K562 (cell line): ENCODE data around the gene TUBA1A. TPM values are rescaled to one million over a fixed set of nuclear protein-coding genes. Genes with fewer than 3 reads are reported as not detected.
A peak's percentile ranks its signal among the peaks of the same experiment; 100 is the strongest.

Experiments
- CREB5 ChIP-seq: fragments of 250-450 bp; sonication (Bioruptor Pico); IDR thresholded peaks from 2 replicates; pipeline ENCODE4 v1.5.0; 2020; ENCODE audit warnings: mild to moderate bottlenecking
- CSDE1 ChIP-seq, 2 experiments: fragments of 450-650 bp; IDR thresholded peaks; 2 replicates each; pipeline ENCODE4 v1.6.1; 2016; ENCODE audit warnings: mild to moderate bottlenecking in 1 of 2
- ETS1 ChIP-seq: conservative IDR thresholded peaks from 2 replicates; pipeline ENCODE4 v1.6.1; 2011; ENCODE audit warnings: low read depth, mild to moderate bottlenecking, low read length; ENCODE audit not compliant: control insufficient read depth
- NCOA6 ChIP-seq: fragments of 450-650 bp; IDR thresholded peaks from 2 replicates; pipeline ENCODE4 v1.6.1; 2017; ENCODE audit warnings: mild to moderate bottlenecking
- NR1H2 ChIP-seq: sonication (generic); formaldehyde crosslinking; IDR thresholded peaks from 2 replicates; pipeline ENCODE4 v1.4.0; 2020; ENCODE audit warnings: mild to moderate bottlenecking, missing genetic modification reagents
- PCBP1 ChIP-seq: fragments of 200-400 bp; formaldehyde crosslinking; IDR thresholded peaks from 2 replicates; pipeline ENCODE4 v1.6.1; 2018; ENCODE audit warnings: mild to moderate bottlenecking, low read depth, low read length; ENCODE audit not compliant: poor library complexity, severe bottlenecking
- POLR3A ChIP-seq: IDR thresholded peaks from 2 replicates; pipeline ENCODE4 v1.6.1; 2011; ENCODE audit warnings: borderline replicate concordance, mild to moderate bottlenecking, moderate library complexity; ENCODE audit not compliant: insufficient read length, insufficient read depth; ENCODE audit errors: extremely low read depth
- PRDM10 ChIP-seq: fragments of 450-650 bp; IDR thresholded peaks from 2 replicates; pipeline ENCODE4 v1.6.1; 2018; ENCODE audit not compliant: partially characterized antibody
- PTRF ChIP-seq: fragments of 450-650 bp; IDR thresholded peaks from 2 replicates; pipeline ENCODE4 v1.6.1; 2016; ENCODE audit warnings: mild to moderate bottlenecking, missing genetic modification characterization, missing compliant biosample characterization
- RBM34 ChIP-seq: fragments of 200-400 bp; formaldehyde crosslinking; IDR thresholded peaks from 2 replicates; pipeline ENCODE4 v1.6.1; 2018; ENCODE audit warnings: low read length, borderline replicate concordance; ENCODE audit not compliant: insufficient read depth
- SAP30 ChIP-seq: fragments of 200-600 bp; sonication (generic); IDR thresholded peaks from 2 replicates; pipeline ENCODE4 v1.6.1; 2012; ENCODE audit warnings: borderline replicate concordance, low read depth, mild to moderate bottlenecking, moderate library complexity, low read length, control low read depth, inconsistent platforms; ENCODE audit not compliant: insufficient read depth, poor library complexity, severe bottlenecking
- SIN3A ChIP-seq, 2 experiments: fragments of 150-350 bp in 1 of 2; IDR thresholded peaks; 2 replicates each; pipeline ENCODE4 v1.6.1; 2011 to 2016; ENCODE audit warnings: borderline replicate concordance in 2 of 2, low read depth in 2 of 2, low read length in 2 of 2, mild to moderate bottlenecking in 2 of 2, moderate library complexity in 2 of 2; ENCODE audit not compliant: control insufficient read depth in 1 of 2
- TEAD2 ChIP-seq: fragments of 450-650 bp; IDR thresholded peaks from 2 replicates; pipeline ENCODE4 v1.6.1; 2016; ENCODE audit warnings: missing genetic modification characterization, control low read depth, missing compliant biosample characterization
- ZBTB7A ChIP-seq: IDR thresholded peaks from 2 replicates; pipeline ENCODE4 v1.6.1; 2011; ENCODE audit warnings: low read depth, mild to moderate bottlenecking, low read length, moderate library complexity, borderline replicate concordance; ENCODE audit not compliant: control insufficient read depth
- ZKSCAN3 ChIP-seq: fragments of 250-450 bp; sonication (Bioruptor Pico); IDR thresholded peaks from 2 replicates; pipeline ENCODE4 v1.4.0; 2020
- ZNF445 ChIP-seq: fragments of 250-450 bp; sonication (Bioruptor Pico); IDR thresholded peaks from 2 replicates; pipeline ENCODE4 v1.4.0; 2020; ENCODE audit warnings: low read depth, mild to moderate bottlenecking, moderate library complexity
- ZNF639 ChIP-seq, 2 experiments: fragments of 200-800 bp in 1 of 2; sonication (Bioruptor generic) in 1 of 2; sonication (generic) in 1 of 2; formaldehyde crosslinking in 1 of 2; IDR thresholded peaks in 1 of 2; conservative IDR thresholded peaks in 1 of 2; 2 replicates each; pipeline versions ENCODE4 v1.5.0 to v1.6.1; 2016 to 2020; ENCODE audit warnings: missing compliant biosample characterization in 1 of 2, missing genetic modification characterization in 1 of 2, missing genetic modification reagents in 1 of 2
- ZZZ3 ChIP-seq: fragments of 450-650 bp; IDR thresholded peaks from 2 replicates; pipeline ENCODE4 v1.6.1; 2016; ENCODE audit warnings: antibody characterized with exemption, mild to moderate bottlenecking, moderate library complexity
- polyA plus RNA-seq, 8 experiments: library from polyadenylated mRNA; depleted of rRNA in 4 of 8; stranded (reverse) in 5 of 8; unstranded in 3 of 8; fragments of >200 nt; fragmentation: Nextera tagmentation in 2 of 8; fragmentation: Illumina TruSeq in 1 of 8; extraction: Ambion mirVana in 2 of 8; extraction: Trizol in 1 of 8; gene quantifications; 2 replicates each; pipeline versions ENCODE4 v1.2.1 to v1.2.3, GENCODE V29; 2011 to 2014; ENCODE audit warnings: inconsistent platforms in 1 of 8, missing spikeins in 1 of 8
- total RNA-seq, 7 experiments: library from RNA; depleted of rRNA in 6 of 7; stranded (reverse); fragments of >200 nt in 6 of 7; fragmentation: Illumina TruSeq in 2 of 7; extraction: Trizol in 2 of 7; gene quantifications; 2 replicates each; pipeline versions ENCODE4 v1.2.1 to v1.2.3, GENCODE V29; 2011 to 2021; ENCODE audit warnings: low replicate concordance in 1 of 7

Gene TUBA1A
- total and polyA plus RNA-seq, 9 of the 15 experiments (the other 6 are each of a cell fraction or from before 2014, with no cell fraction given) = 7.4 to 45.1 (median 11.9) TPM

- no peak for TF ChIP-seq PRDM10
- TF ChIP-seq NCOA6 = no peak
- peak; percentile 19 for TF ChIP-seq PCBP1
- TF ChIP-seq ZNF445 = no peak
- TF ChIP-seq ZZZ3 = no peak
- TF ChIP-seq POLR3A = no peak
- no peak for TF ChIP-seq ZKSCAN3 (CRISPR knock-in tag)
- no peak for TF ChIP-seq PTRF (tag)
- TF ChIP-seq TEAD2 = no peak
- TF ChIP-seq SAP30 = peak; percentile 12
- TF ChIP-seq CREB5 (CRISPR knock-in tag) = no peak
- no peak for TF ChIP-seq NR1H2 (CRISPR knock-in tag)
- TF ChIP-seq SIN3A (IDR thresholded peaks at IDR 0.05; ENCODE audit: borderline replicate concordance in 2 of 2, control insufficient read depth in 1 of 2, low read depth in 2 of 2, low read length in 2 of 2) = 0 out of 4 replicates have a peak, but pooled peaks of 1 of the 2 experiments have one; percentile 13
- TF ChIP-seq ZBTB7A = peak; percentile 40; the same call in 1 of the 2 replicates
- no peak for TF ChIP-seq ZNF639 (CRISPR knock-in tag; conservative IDR thresholded peaks at IDR 0.05 in 1 of 2, IDR thresholded peaks at IDR 0.05 in 1 of 2)
- no peak for TF ChIP-seq RBM34
- no peak for TF ChIP-seq CSDE1 (IDR thresholded peaks at IDR 0.05)
- TF ChIP-seq ETS1 = no peak
Observed at GRCh38 chr12:49188201-49188915, 522 bp downstream of the TUBA1A start (continued).
